Tibial nerve (tissue), 4 donors: ENCODE data around the gene FGD6. TPM values are rescaled to one million over a fixed set of nuclear protein-coding genes. Genes with fewer than 3 reads are reported as not detected.

ENCODE experiments used
- DNase-seq, 2 donors: peaks; one replicate each; pipeline ENCODE4 v3.0.0-alpha.2; 2019; ENCODE audit warnings: low spot score in 2 of 2
- H3K27ac ChIP-seq, 4 donors: fragments of 200-600 bp; sonication (generic) in 3 of 4; one replicate each; pipeline ENCODE4 v1.5.1; 2017 to 2019; ENCODE audit warnings: mild to moderate bottlenecking in 1 of 4
- H3K27me3 ChIP-seq, 2 donors: fragments of 200-600 bp; sonication (generic) in 1 of 2; one replicate each; pipeline versions ENCODE4 v1.5.1 to v1.6.0; 2017 to 2019
- H3K36me3 ChIP-seq, 3 donors: fragments of 200-600 bp; sonication (generic); one replicate each; pipeline ENCODE4 v1.5.1; 2018 to 2019
- H3K4me1 ChIP-seq, 4 donors: fragments of 200-600 bp; sonication (generic) in 3 of 4; one replicate each; pipeline ENCODE4 v1.5.1; 2017 to 2019
- H3K4me3 ChIP-seq, 4 donors: fragments of 200-600 bp; sonication (generic) in 3 of 4; one replicate each; pipeline ENCODE4 v1.5.1; 2017 to 2019; ENCODE audit warnings: mild to moderate bottlenecking in 1 of 4, moderate library complexity in 1 of 4
- H3K9me3 ChIP-seq, 4 donors: fragments of 200-600 bp; sonication (generic) in 3 of 4; one replicate each; pipeline ENCODE4 v1.5.1; 2017 to 2019
- CTCF ChIP-seq, 5 experiments: fragments of 200-600 bp in 3 of 5; fragments of 450-650 bp in 2 of 5; sonication (generic) in 3 of 5; IDR thresholded peaks; one replicate each; pipeline ENCODE4 v1.5.1; 2016 to 2019; ENCODE audit warnings: antibody characterized with exemption in 5 of 5, mild to moderate bottlenecking in 3 of 5, moderate library complexity in 2 of 5
- EP300 ChIP-seq, 2 donors: sonication (generic); formaldehyde crosslinking; IDR thresholded peaks; one replicate each; pipeline ENCODE4 v1.6.1; 2017; ENCODE audit warnings: antibody characterized with exemption in 2 of 2, mild to moderate bottlenecking in 1 of 2
- POLR2A ChIP-seq, 2 donors: fragments of 450-650 bp; IDR thresholded peaks; one replicate each; pipeline ENCODE4 v1.6.1; 2017; ENCODE audit warnings: antibody characterized with exemption in 2 of 2, mild to moderate bottlenecking in 2 of 2, moderate library complexity in 2 of 2
- whole genome bisulfite sequencing, 2 donors: methylation state at CpG; one replicate each; pipeline ENCODE4 v1.1.5; 2018; 5-methylcytosine and 5-hydroxymethylcytosine counted together
- total RNA-seq, 4 donors: library from RNA; depleted of rRNA; stranded (reverse); fragments of >200 nt; gene quantifications; one replicate each; pipeline ENCODE4 v1.1.0, GENCODE V29; 2016

Gene FGD6
- total RNA-seq, 4 donors from 2014 or later: 9.2 to 13.4 (median 11.7) TPM

GRCh38 chr12:95259368-95259767 lies 42.1 kb upstream of the FGD6 start:
- no peak overlapping the region for H3K4me3 ChIP-seq
- WGBS, 2 donors: 90 to 97% methylated on average over 1 of the region's 1 CpG
- H3K4me1 ChIP-seq: no peaks in the 10 kb centered on the region
- TF ChIP-seq EP300 (IDR thresholded peaks at IDR 0.05) (no peak), CTCF (IDR thresholded peaks at IDR 0.05) (no peak), POLR2A (IDR thresholded peaks at IDR 0.05) (no peak)
- H3K9me3 ChIP-seq: no peaks in the 10 kb centered on the region
- peaks cover 0 to 55% (median 0%) of the 10 kb centered on the region in 3 donors for H3K36me3 ChIP-seq
- no peak overlapping the region for H3K27ac ChIP-seq
- no peak for DNase-seq
- H3K27me3 ChIP-seq: no peaks in the 10 kb centered on the region

- DNase-seq: no peak
- H3K36me3 ChIP-seq: peaks cover 0 to 56% (median 0%) of the 10 kb centered on the region in 3 donors
- H3K9me3 ChIP-seq: no peaks in the 10 kb centered on the region
- WGBS, 2 donors: 83 to 87% methylated on average over 2 of the region's 2 CpGs
- H3K27ac ChIP-seq: no peak overlapping the region
- H3K4me3 ChIP-seq: no peak overlapping the region
- H3K27me3 ChIP-seq: no peaks in the 10 kb centered on the region
- H3K4me1 ChIP-seq: no peaks in the 10 kb centered on the region
- TF ChIP-seq EP300 (IDR thresholded peaks at IDR 0.05): no peak
Measured at GRCh38 chr12:95258803-95259202, 41.5 kb upstream of the FGD6 start.

GRCh38 chr12:95258151-95258550 lies 40.9 kb upstream of the FGD6 start:
- Histone ChIP-seq H3K9me3 (no peaks in the 10 kb centered on the region), H3K36me3 (peaks cover 0 to 56% (median 0%) of the 10 kb centered on the region in 3 donors), H3K27me3 (no peaks in the 10 kb centered on the region), H3K27ac (no peak overlapping the region), H3K4me3 (no peak overlapping the region), H3K4me1 (no peaks in the 10 kb centered on the region)
- no peak for DNase-seq
- WGBS, 2 donors: 95% methylated on average over 2 of the region's 2 CpGs
- TF ChIP-seq POLR2A (IDR thresholded peaks at IDR 0.05): no peak
- TF ChIP-seq EP300 (IDR thresholded peaks at IDR 0.05): no peak
- TF ChIP-seq CTCF (IDR thresholded peaks at IDR 0.05): no peak

- WGBS, 2 donors: 84 to 90% methylated on average over 3 of the region's 3 CpGs
- no peaks in the 10 kb centered on the region for H3K9me3 ChIP-seq
- H3K27ac ChIP-seq: no peak overlapping the region
Measured at GRCh38 chr12:95257541-95257940, 40.3 kb upstream of the FGD6 start.

GRCh38 chr12:95253386-95253785 lies 36.1 kb upstream of the FGD6 start:
- DNase-seq: no peak
- peaks cover 0 to 20% (median 0%) of the 10 kb centered on the region in 4 donors for H3K4me1 ChIP-seq
- peaks cover 0 to 56% (median 0%) of the 10 kb centered on the region in 3 donors for H3K36me3 ChIP-seq
- no peak overlapping the region for H3K4me3 ChIP-seq
- no peak overlapping the region for H3K27ac ChIP-seq
- no peaks in the 10 kb centered on the region for H3K9me3 ChIP-seq
- no peaks in the 10 kb centered on the region for H3K27me3 ChIP-seq
- TF ChIP-seq CTCF (IDR thresholded peaks at IDR 0.05) (no peak), POLR2A (IDR thresholded peaks at IDR 0.05) (no peak), EP300 (IDR thresholded peaks at IDR 0.05) (no peak)

More at GRCh38 chr12:95257541-95257940, 40.3 kb upstream of the FGD6 start:
- DNase-seq: no peak
- no peak overlapping the region for H3K4me3 ChIP-seq
- H3K36me3 ChIP-seq: peaks cover 0 to 56% (median 0%) of the 10 kb centered on the region in 3 donors
- TF ChIP-seq CTCF (IDR thresholded peaks at IDR 0.05) (no peak), EP300 (IDR thresholded peaks at IDR 0.05) (no peak), POLR2A (IDR thresholded peaks at IDR 0.05) (no peak)
- H3K4me1 ChIP-seq: no peaks in the 10 kb centered on the region
- H3K27me3 ChIP-seq: no peaks in the 10 kb centered on the region
